ENCODE measurements around the gene PDZRN4.
"Not testable (repeated sequence)": the region's sequence is repeated elsewhere in the genome, so short reads cannot be mapped to it uniquely, and the experiment has no call there.

Gene PDZRN4

GRCh38 chr12:41213107-41213506 lies 25.0 kb downstream of the PDZRN4 start:
- in situ Hi-C loops (cut with MboI; ENCODE audit: low sequenced_read_pairs): no loop called here

DNA sequence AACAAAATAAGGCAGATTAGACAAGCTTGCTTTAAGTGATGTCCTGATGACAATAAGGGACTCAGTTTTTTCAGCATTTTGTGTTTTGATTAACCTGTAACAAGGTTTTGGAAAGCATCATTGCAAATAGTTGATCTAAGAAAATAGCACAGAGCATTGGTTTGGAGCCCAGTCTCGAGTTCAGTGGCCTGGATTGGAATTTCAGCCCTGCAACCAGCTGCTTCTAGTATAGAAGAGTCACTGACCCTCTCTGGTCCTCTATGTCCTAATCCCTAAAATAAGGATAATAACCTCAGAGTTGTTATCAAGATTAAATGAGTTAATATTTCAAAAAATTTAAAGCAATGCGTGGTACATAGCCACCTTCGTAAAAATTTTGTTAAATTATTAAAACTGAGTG lies 25.5 kb downstream of the PDZRN4 start:
- in situ Hi-C loops (cut with MboI; ENCODE audit: low sequenced_read_pairs): no loop called here

- in situ Hi-C loops (cut with MboI; ENCODE audit: low sequenced_read_pairs): no loop called here
Measured at GRCh38 chr12:41217727-41218126, 29.6 kb downstream of the PDZRN4 start.

GRCh38 chr12:41220931-41221330 lies 32.8 kb downstream of the PDZRN4 start:
- in situ Hi-C loops (cut with MboI; ENCODE audit: low sequenced_read_pairs): no loop called here

- in situ Hi-C loops (cut with MboI; ENCODE audit: low sequenced_read_pairs): no loop called here
Measured at GRCh38 chr12:41221491-41221890, 33.4 kb downstream of the PDZRN4 start.

DNA sequence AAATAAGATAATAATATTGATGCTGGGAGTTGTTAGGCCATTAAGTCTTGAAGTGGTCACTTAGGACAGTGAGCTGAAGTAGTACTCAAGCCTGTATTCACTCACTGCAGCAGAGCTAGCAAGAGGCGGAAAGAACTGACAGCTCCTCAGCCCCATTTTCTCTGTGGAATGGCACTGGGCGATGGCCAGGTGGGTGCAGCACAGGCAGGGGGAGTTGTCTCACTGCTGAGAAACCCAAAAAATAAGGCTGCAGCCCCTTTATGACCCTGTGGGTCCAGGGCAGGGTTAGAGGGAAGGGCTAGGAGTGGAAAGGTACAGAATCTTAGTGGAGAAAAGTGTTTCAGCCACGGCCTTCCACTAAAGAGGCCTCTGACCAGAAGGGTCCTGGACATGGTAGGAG lies 35.5 kb downstream of the PDZRN4 start:
- in situ Hi-C loops (cut with MboI; ENCODE audit: low sequenced_read_pairs): no loop called here

GRCh38 chr12:41224066-41224465 lies 35.9 kb downstream of the PDZRN4 start:
- in situ Hi-C loops (cut with MboI; ENCODE audit: low sequenced_read_pairs): no loop called here

DNA sequence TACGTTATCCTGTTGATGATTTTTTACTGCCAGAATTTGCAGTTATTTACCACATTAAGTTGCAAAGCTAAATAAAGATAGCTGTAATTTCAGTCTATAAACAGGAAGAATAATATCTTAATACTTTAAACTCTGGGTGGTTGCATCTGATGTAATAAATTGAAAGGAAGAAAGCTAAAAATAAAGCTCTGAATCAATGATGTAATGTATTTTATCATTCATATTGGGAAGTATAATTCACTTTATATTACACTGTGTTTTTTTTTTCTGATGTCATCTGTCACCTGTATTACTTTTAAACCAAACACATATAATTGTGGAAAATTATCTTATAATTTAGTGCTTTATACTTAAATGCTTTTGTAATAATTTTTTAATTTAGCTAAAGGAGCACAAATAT lies 37.1 kb downstream of the PDZRN4 start:
- in situ Hi-C loops (cut with MboI; ENCODE audit: low sequenced_read_pairs): no loop called here

GRCh38 chr12:41228066-41228820 lies 40.1 kb downstream of the PDZRN4 start:
- in situ Hi-C loops (cut with MboI; ENCODE audit: low sequenced_read_pairs): no loop called here

GRCh38 chr12:41230756-41231155 lies 42.6 kb downstream of the PDZRN4 start:
- in situ Hi-C loops (cut with MboI; ENCODE audit: low sequenced_read_pairs): no loop called here

DNA sequence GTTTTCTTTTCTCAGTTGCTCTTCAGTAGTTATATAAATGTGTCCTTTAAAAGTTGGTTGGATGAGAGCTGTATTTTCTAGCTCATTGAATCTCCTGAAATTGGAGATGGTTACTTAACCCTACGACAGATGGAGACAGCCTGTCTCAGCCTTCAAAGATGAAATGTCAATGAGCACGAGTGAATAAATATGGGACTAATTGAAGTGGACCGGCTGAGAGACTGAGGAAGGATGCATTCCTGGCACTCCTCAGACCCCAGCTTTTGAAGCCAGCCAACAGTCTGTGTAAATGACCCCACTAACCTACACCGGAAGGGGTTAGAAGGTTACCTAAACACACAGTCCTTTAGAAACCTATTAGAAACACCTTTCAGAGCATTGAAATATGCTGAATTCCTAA lies 46.6 kb downstream of the PDZRN4 start:
- in situ Hi-C loops (cut with MboI; ENCODE audit: low sequenced_read_pairs): no loop called here

GRCh38 chr12:41242603-41243002 lies 54.5 kb downstream of the PDZRN4 start:
- in situ Hi-C loops (cut with MboI; ENCODE audit: low sequenced_read_pairs): no loop called here

DNA sequence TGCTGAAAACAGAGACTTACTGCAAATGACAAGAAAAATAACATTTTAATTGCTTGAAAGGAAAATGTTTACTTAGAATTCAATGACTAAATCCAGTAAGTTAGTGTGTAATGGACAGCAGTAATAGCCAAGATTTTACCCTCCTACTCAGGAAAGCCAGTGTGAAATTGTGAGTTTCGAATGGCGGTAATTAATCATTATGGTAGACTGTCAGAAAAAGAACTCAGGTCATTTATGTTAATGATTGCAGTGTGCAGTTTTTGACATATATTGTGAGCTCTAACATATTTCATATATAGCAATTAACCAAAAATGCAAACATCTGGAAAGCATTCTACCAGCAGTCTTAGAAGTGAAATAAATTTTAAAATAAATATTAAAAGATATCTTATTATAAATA lies 60.3 kb downstream of the PDZRN4 start:
- in situ Hi-C loops (cut with MboI; ENCODE audit: low sequenced_read_pairs): no loop called here

GRCh38 chr12:41250748-41251147 lies 62.6 kb downstream of the PDZRN4 start:
- in situ Hi-C loops (cut with MboI; ENCODE audit: low sequenced_read_pairs): no loop called here

DNA sequence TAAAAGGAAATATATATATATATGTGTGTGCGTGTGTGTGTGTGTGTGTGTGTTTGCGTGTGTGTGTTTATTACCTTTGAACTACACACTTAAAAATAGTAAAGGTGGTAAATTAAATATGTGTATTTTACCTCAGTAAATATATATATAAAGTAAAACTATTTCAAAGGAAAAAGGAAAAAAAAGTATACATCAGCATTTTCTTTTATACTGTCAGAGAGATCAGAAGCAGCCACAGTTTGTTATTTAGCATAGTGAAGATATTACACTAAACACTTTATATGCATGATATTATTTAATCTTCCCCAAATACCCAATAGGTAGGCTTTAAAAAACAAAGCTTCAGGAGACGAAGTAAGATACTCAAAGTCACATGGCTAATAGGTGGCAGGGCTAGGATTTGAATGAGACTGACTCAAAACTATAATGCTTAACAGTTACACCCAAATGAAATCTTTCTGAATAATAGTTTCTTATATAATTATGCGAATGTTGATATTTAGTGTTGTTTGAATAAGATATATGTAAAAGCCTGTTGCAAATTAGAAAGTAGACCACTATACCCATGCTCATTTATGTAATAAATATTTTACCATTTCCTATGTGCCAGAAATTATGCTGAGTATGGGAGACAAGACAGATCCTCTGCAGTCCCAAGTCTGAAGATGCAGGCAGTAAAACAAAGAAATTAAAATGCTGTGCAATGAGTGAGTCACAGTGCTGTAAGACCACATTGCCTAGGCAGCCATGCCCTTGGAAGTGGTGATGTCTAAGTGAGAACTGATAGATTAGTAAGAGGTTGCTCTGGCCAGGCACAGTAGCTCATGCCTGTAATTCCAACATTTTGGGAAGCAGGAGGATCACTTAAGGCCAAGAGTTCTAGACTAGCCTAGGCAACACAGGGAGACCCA lies 66.1 kb downstream of the PDZRN4 start:
- in situ Hi-C loops (cut with MboI; ENCODE audit: low sequenced_read_pairs): no loop called here

GRCh38 chr12:41263196-41263595 lies 75.1 kb downstream of the PDZRN4 start:
- in situ Hi-C loops (cut with MboI; ENCODE audit: low sequenced_read_pairs): not testable (repeated sequence)

- in situ Hi-C loops (cut with MboI; ENCODE audit: low sequenced_read_pairs): no loop called here
Measured at GRCh38 chr12:41264281-41264680, 76.2 kb downstream of the PDZRN4 start.

GRCh38 chr12:41269056-41269455 lies 80.9 kb downstream of the PDZRN4 start:
- in situ Hi-C loops (cut with MboI; ENCODE audit: low sequenced_read_pairs): no loop called here

DNA sequence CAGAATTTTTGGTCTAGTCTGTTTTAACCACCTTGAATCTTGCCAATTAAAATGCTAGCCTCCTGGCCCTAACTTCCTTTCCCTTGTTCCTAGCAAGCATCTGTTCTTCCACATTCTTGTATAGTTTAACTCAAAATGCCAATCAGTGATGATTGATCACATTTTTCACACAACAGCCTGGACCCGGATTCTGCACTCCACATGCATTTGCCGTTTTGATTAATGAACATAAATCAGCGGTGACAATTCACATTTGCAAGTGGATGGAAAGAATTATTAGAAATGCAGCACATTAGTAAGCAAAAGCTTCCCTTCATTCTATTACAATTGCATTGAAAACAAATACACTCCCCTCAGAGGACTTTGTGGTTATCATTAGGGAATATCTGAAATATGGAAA lies 83.4 kb downstream of the PDZRN4 start:
- in situ Hi-C loops (cut with MboI; ENCODE audit: low sequenced_read_pairs): no loop called here

- in situ Hi-C loops (cut with MboI; ENCODE audit: low sequenced_read_pairs): loop anchor here (25.0 kb wide), 1 partner anchor 738 kb away; no protein-coding TSS in a partner anchor
Measured at GRCh38 chr12:41274643-41275042, 86.5 kb downstream of the PDZRN4 start.

GRCh38 chr12:41277100-41277945 lies 89.2 kb downstream of the PDZRN4 start:
- in situ Hi-C loops (cut with MboI; ENCODE audit: low sequenced_read_pairs): loop anchor here (25.0 kb wide), 1 partner anchor 735 kb away; no protein-coding TSS in a partner anchor

Measured in HL-60/S4 treated with phorbol 12-myristate 13-acetate at 8.2 ng/mL for 4 days and 3 days (cell line).